Testis (tissue), 2 donors: ENCODE results near the gene GMPR.

Source experiments
- CTCF ChIP-seq, 3 experiments: fragments of 450-650 bp in 2 of 3; fragments of 200-600 bp in 1 of 3; sonication (generic) in 1 of 3; IDR thresholded peaks; one replicate each; pipeline ENCODE4 v1.5.1; 2016 to 2019; ENCODE audit warnings: antibody characterized with exemption in 3 of 3, mild to moderate bottlenecking in 2 of 3, moderate library complexity in 1 of 3
- POLR2A ChIP-seq: fragments of 450-650 bp; IDR thresholded peaks from one replicate; pipeline ENCODE4 v1.6.1; 2017; ENCODE audit warnings: antibody characterized with exemption, mild to moderate bottlenecking, moderate library complexity

GRCh38 chr6:16201706-16202105 is 36.7 kb upstream of the GMPR start:
- no peak for TF ChIP-seq CTCF (IDR thresholded peaks at IDR 0.05)
- no peak for TF ChIP-seq POLR2A
